A549 treated with dexamethasone at 1 μM for 4 hours (cell line): Measurements from ENCODE around the gene SMIM31. TPM values are rescaled to one million over a fixed set of nuclear protein-coding genes. Genes with fewer than 3 reads are reported as not detected.

ENCODE experiments used
- total RNA-seq: library from RNA; stranded (reverse); fragments of 200-300 nt; extraction: Qiagen RNA extraction; gene quantifications from 5 replicates; pipeline ENCODE4 v1.2.3, GENCODE V29; 2022

SMIM31 gene
- total RNA-seq, result 0.14 to 0.17 TPM in 2 of 5 replicates, not detected in the others

DNA sequence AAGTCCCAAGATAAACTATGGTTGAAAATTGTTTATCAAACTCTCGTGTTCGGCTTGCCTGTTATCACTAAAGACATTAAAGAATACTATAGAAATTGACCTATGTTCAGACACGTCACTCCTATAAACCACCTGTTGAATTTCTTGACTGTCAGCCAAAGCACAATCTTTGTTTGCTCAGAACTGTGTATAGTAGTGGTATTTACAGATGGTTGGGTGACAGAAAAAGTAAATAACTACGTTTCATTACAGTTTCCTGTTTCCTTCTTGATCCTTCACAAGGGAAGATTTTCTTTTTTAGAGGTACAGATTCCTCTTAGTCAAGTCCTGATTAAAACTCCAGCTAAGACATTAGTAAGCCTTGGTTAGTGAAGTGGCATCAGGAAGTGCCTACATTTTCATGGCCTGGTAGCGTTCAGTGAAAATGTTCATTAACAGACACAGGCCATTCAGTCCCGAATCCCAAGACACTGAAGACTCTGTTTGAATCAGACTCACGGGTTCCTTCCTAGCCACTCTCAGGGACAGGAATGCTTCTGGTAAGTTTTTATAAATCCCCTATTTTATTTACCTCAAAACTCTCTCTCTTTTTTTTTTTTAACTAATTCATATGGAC lies at the start of gene SMIM31:
Gene SMIM31, plus strand, starts transcription at position 259 of the 616 bp plus-strand sequence. CDS start 16,313 bp downstream, outside the sequence.

Other genes starting within 250 kb of the SMIM31 start
- gene APELA, start 123.0 kb downstream of the SMIM31 start, total RNA-seq, result not detected in 5 replicates
- not detected in 5 replicates for gene TRIM61, start 223.5 kb downstream of the SMIM31 start, total RNA-seq